Ishikawa (cell line): ENCODE results near the gene RBMS3.

Source experiments
- CEBPB ChIP-seq: IDR thresholded peaks from 2 replicates; pipeline ENCODE4 v1.6.1; 2012
- CREB1 ChIP-seq: IDR thresholded peaks from 2 replicates; pipeline ENCODE4 v1.6.1; 2012; ENCODE audit warnings: low read depth
- EGR1 ChIP-seq: IDR thresholded peaks from 2 replicates; pipeline ENCODE4 v1.6.1; 2012
- EP300 ChIP-seq: IDR thresholded peaks from 2 replicates; pipeline ENCODE4 v1.6.1; 2012; ENCODE audit warnings: borderline replicate concordance
- FOXM1 ChIP-seq: IDR thresholded peaks from 2 replicates; pipeline ENCODE4 v1.6.1; 2012; ENCODE audit warnings: low read depth, borderline replicate concordance
- MAX ChIP-seq: IDR thresholded peaks from 2 replicates; pipeline ENCODE4 v1.6.1; 2012
- NFIC ChIP-seq: IDR thresholded peaks from 2 replicates; pipeline ENCODE4 v1.6.1; 2012
- RAD21 ChIP-seq: IDR thresholded peaks from 2 replicates; pipeline ENCODE4 v1.6.1; 2012; ENCODE audit warnings: low read depth
- REST ChIP-seq: IDR thresholded peaks from 2 replicates; pipeline ENCODE4 v1.6.1; 2012; ENCODE audit warnings: low read depth, mild to moderate bottlenecking
- TAF1 ChIP-seq: IDR thresholded peaks from 2 replicates; pipeline ENCODE4 v1.6.1; 2012; ENCODE audit warnings: low read depth, mild to moderate bottlenecking
- TCF12 ChIP-seq: IDR thresholded peaks from 2 replicates; pipeline ENCODE4 v1.6.1; 2012; ENCODE audit warnings: low read depth
- TEAD4 ChIP-seq: IDR thresholded peaks from 2 replicates; pipeline ENCODE4 v1.6.1; 2012
- USF1 ChIP-seq: IDR thresholded peaks from 2 replicates; pipeline ENCODE4 v1.6.1; 2012
- YY1 ChIP-seq: IDR thresholded peaks from 2 replicates; pipeline ENCODE4 v1.6.1; 2012; ENCODE audit warnings: low read depth
- ZBTB7A ChIP-seq: IDR thresholded peaks from 2 replicates; pipeline ENCODE4 v1.6.1; 2012; ENCODE audit warnings: low read depth

Gene RBMS3

GRCh38 chr3:29534006-29534405, 253.1 kb downstream of the RBMS3 start:
- TF ChIP-seq MAX (no peak), REST (no peak), FOXM1 (no peak), TEAD4 (no peak), YY1 (no peak), TAF1 (no peak), ZBTB7A (no peak), CEBPB (no peak), TCF12 (no peak)

GRCh38 chr3:29536016-29536758, 255.3 kb downstream of the RBMS3 start:
- TF ChIP-seq MAX, result no peak
- TF ChIP-seq NFIC, result no peak
- no peak for TF ChIP-seq EGR1
- TF ChIP-seq RAD21, result no peak
- TF ChIP-seq FOXM1, result no peak
- no peak for TF ChIP-seq TAF1
- TF ChIP-seq CEBPB, result no peak
- no peak for TF ChIP-seq CREB1
- TF ChIP-seq USF1, result no peak
- TF ChIP-seq TCF12, result no peak
- no peak for TF ChIP-seq TEAD4
- TF ChIP-seq REST, result no peak
- TF ChIP-seq YY1, result no peak
- TF ChIP-seq EP300, result no peak

DNA sequence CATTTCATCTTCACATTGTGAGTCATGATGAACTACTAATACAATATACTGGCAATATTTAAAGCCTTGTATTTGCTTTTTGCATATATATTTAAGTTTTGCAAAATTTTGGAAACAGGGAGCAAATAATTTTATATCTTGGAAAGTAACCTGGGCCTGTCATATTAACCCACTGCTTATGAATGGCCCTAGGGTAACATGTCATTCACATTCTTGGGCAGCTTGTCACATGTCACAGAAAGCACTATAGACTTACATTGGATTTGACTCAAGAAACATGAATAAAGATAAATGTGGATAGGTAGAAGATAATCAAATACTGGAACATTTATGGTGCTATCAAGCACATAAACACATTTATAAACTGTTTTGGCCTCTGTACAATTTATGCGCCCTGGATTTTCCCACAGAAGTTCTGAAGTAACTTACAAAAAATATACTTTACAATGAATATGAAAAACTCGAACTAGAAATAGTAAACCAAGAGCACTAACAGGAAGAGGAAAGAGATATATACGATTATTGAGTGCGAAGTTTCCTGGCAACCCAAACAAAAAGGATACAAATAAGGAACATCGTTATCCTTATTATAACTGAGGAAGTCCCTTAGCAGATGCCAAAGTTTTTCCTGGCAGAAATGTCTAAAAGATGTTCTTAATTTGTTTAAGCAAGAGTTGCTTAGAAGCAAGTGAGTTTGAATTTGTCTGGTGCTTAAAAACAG, 257.2 kb downstream of the RBMS3 start:
- no peak for TF ChIP-seq RAD21
- TF ChIP-seq TCF12, result no peak
- TF ChIP-seq REST, result no peak
- no peak for TF ChIP-seq USF1
- no peak for TF ChIP-seq ZBTB7A
- no peak for TF ChIP-seq FOXM1
- TF ChIP-seq MAX, result no peak
- TF ChIP-seq CEBPB, result no peak
- TF ChIP-seq TEAD4, result no peak
- TF ChIP-seq CREB1, result no peak
- TF ChIP-seq NFIC, result no peak

GRCh38 chr3:29538610-29538958, 257.7 kb downstream of the RBMS3 start:
- TF ChIP-seq NFIC (no peak), YY1 (no peak), EP300 (no peak), TCF12 (no peak), RAD21 (no peak), ZBTB7A (no peak), REST (no peak), USF1 (no peak), CEBPB (no peak), MAX (no peak), TAF1 (no peak), TEAD4 (no peak), FOXM1 (no peak), EGR1 (no peak)
